ENCODE results near the gene RAD18. TPM values are rescaled to one million over a fixed set of nuclear protein-coding genes. Genes with fewer than 3 reads are reported as not detected.

The RAD18 gene
- polyA plus RNA-seq, 1 of the 3 experiments (the other 2 are of a cell fraction), result 5.7 TPM

DNA sequence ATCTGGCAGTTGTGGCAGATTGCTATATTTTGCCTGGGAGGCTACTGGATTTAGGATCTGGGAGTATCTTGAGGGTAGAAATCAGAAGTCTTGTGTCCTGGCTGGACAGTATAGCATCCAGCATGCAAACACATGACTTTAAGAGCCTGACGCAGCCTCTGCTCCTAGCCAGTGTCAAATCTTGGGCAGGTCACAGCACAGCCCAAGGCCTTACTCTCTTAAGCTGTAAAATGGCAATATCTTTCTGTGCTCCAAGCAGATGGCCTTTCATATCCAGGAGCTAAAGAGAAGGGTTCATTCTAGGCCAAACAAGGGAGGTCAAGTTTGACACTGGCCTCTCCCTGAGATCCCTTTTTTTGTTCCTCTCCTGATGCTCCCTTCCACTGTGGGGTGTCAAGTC, 19.8 kb upstream of the RAD18 start (continued):
- TF ChIP-seq, protein P1, sequence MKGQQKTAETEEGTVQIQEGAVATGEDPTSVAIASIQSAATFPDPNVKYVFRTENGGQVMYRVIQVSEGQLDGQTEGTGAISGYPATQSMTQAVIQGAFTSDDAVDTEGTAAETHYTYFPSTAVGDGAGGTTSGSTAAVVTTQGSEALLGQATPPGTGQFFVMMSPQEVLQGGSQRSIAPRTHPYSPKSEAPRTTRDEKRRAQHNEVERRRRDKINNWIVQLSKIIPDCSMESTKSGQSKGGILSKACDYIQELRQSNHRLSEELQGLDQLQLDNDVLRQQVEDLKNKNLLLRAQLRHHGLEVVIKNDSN (IDR thresholded peaks at IDR 0.05; ENCODE audit: borderline replicate concordance, low read depth), result no peak
- TF ChIP-seq FOXJ3 (CRISPR knock-in tag; IDR thresholded peaks at IDR 0.05) (no peak), SIN3A (IDR thresholded peaks at IDR 0.05; ENCODE audit: borderline replicate concordance, low read depth, low read length) (no peak), RAD21 (IDR thresholded peaks at IDR 0.05; ENCODE audit: low read length) (no peak)
- TF ChIP-seq, protein P2, sequence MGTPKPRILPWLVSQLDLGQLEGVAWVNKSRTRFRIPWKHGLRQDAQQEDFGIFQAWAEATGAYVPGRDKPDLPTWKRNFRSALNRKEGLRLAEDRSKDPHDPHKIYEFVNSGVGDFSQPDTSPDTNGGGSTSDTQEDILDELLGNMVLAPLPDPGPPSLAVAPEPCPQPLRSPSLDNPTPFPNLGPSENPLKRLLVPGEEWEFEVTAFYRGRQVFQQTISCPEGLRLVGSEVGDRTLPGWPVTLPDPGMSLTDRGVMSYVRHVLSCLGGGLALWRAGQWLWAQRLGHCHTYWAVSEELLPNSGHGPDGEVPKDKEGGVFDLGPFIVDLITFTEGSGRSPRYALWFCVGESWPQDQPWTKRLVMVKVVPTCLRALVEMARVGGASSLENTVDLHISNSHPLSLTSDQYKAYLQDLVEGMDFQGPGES (IDR thresholded peaks at IDR 0.05; ENCODE audit: low read depth, low read length), result no peak

DNA sequence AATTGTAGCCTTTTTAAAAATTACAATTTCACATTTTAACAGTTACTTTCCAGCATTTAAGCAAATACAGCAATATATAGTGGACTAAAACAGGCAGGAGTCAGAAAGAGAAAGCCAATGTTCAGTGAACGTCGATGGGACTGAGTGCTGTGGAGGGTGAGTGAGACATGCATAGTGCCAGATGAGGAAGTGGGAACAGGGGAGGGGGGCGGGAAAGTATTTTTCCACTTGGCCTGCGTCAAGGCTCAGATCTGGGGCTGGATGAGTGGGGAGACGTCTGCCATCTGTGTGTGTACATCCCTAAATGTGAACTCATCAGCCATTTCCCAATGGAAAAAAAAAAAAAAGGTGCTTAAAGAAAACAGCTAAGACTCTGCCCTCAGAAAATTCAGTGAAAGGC, 19.2 kb upstream of the RAD18 start:
- Histone ChIP-seq H3K36me3 (replicated peaks in 1 of 2; ENCODE audit: control insufficient read depth in 1 of 2, insufficient read depth in 2 of 2, low read length in 1 of 2) (no peaks in the 10 kb centered on the region), H3F3A (replicated peaks; ENCODE audit: insufficient read depth) (no peaks in the 10 kb centered on the region), H3K9ac (no peak overlapping the region), H3K4me1 (ENCODE audit: control insufficient read depth in 1 of 2, insufficient read depth in 2 of 2, low read depth in 1 of 2, low read length in 1 of 2) (peaks cover 0 to 2% of the 10 kb centered on the region in 2 experiments; a peak in 1 of 4 replicates), H3K79me2 (ENCODE audit: insufficient read depth) (no peaks in the 10 kb centered on the region), H4K20me1 (ENCODE audit: insufficient read depth) (no peaks in the 10 kb centered on the region), H3K27ac (ENCODE audit: low read depth in 2 of 2, low read length in 1 of 2) (no peak overlapping the region), H3K4me2 (no peak overlapping the region), H3K9me3 (no peaks in the 10 kb centered on the region), H3K4me3 (ENCODE audit: low read depth in 2 of 2, low read length in 1 of 2) (no peak overlapping the region), H2AFZ (ENCODE audit: low read depth) (no peak overlapping the region), H3K9me2 (no peaks in the 10 kb centered on the region), H3K27me3 (ENCODE audit: insufficient read depth) (no peaks in the 10 kb centered on the region)
- no peak for DNase-seq
- 51% methylated on average over 5 of the region's 5 CpGs for WGBS (ENCODE audit: low lambda C conversion rate)
- POLR2A ChIA-PET, result no interaction called here
- CTCF ChIA-PET, result interaction anchor here (0.9 to 1.7 kb wide), 4 partner anchors 8 to 213 kb away, joined by 3 to 4 read pairs (median 4); partner anchors contain the start of gene OXTR
- TF ChIP-seq, protein P3, sequence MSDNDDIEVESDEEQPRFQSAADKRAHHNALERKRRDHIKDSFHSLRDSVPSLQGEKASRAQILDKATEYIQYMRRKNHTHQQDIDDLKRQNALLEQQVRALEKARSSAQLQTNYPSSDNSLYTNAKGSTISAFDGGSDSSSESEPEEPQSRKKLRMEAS (IDR thresholded peaks at IDR 0.05; ENCODE audit: low read depth), result no peak
- TF ChIP-seq MXI1 (IDR thresholded peaks at IDR 0.05; ENCODE audit: low read depth, low read length), result no peak
- TF ChIP-seq, protein P4, sequence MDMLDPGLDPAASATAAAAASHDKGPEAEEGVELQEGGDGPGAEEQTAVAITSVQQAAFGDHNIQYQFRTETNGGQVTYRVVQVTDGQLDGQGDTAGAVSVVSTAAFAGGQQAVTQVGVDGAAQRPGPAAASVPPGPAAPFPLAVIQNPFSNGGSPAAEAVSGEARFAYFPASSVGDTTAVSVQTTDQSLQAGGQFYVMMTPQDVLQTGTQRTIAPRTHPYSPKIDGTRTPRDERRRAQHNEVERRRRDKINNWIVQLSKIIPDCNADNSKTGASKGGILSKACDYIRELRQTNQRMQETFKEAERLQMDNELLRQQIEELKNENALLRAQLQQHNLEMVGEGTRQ (IDR thresholded peaks at IDR 0.05; ENCODE audit: borderline replicate concordance, low read depth, low read length), result no peak
- TF ChIP-seq GABPA (IDR thresholded peaks at IDR 0.05; ENCODE audit: low read depth), result no peak
- TF ChIP-seq GATA2 (CRISPR knock-in tag; IDR thresholded peaks at IDR 0.05), result no peak
- no peak for TF ChIP-seq FOXM1 (IDR thresholded peaks at IDR 0.05; ENCODE audit: low read depth)
- no peak for TF ChIP-seq CHD2 (IDR thresholded peaks at IDR 0.05; ENCODE audit: low read length, partially characterized antibody)
- TF ChIP-seq, protein P1 (IDR thresholded peaks at IDR 0.05; ENCODE audit: borderline replicate concordance, low read depth), result no peak
- no peak for TF ChIP-seq RFX5 (IDR thresholded peaks at IDR 0.05; ENCODE audit: low read length)
- TF ChIP-seq MEF2A (IDR thresholded peaks at IDR 0.05; ENCODE audit: borderline replicate concordance, low read depth), result no peak
- TF ChIP-seq, protein P2 (IDR thresholded peaks at IDR 0.05; ENCODE audit: low read depth, low read length), result no peak
- TF ChIP-seq JUND (IDR thresholded peaks at IDR 0.05), result no peak
- no peak for TF ChIP-seq RAD21 (IDR thresholded peaks at IDR 0.05; ENCODE audit: low read length)
- TF ChIP-seq, protein P5, sequence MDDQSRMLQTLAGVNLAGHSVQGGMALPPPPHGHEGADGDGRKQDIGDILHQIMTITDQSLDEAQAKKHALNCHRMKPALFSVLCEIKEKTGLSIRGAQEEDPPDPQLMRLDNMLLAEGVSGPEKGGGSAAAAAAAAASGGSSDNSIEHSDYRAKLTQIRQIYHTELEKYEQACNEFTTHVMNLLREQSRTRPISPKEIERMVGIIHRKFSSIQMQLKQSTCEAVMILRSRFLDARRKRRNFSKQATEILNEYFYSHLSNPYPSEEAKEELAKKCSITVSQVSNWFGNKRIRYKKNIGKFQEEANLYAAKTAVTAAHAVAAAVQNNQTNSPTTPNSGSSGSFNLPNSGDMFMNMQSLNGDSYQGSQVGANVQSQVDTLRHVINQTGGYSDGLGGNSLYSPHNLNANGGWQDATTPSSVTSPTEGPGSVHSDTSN (IDR thresholded peaks at IDR 0.05), result no peak
- TF ChIP-seq EP300 (IDR thresholded peaks at IDR 0.05; ENCODE audit: borderline replicate concordance in 1 of 2, low read depth in 1 of 2, low read length in 1 of 2), result no peak
- TF ChIP-seq RCOR1 (IDR thresholded peaks at IDR 0.05; ENCODE audit: low read length), result no peak

Measured in SK-N-SH (cell line).